Gastrocnemius medialis (tissue), 4 donors: ENCODE data around the gene CD46.

Experiments used
- CTCF ChIP-seq, 5 experiments: fragments of 450-650 bp in 3 of 5; fragments of 200-600 bp in 2 of 5; sonication (generic) in 2 of 5; IDR thresholded peaks in 4 of 5; conservative IDR thresholded peaks in 1 of 5; 1 replicate in 4 of 5; 2 replicates in 1 of 5; pipeline ENCODE4 v1.5.1; 2016 to 2019; ENCODE audit warnings: antibody characterized with exemption in 5 of 5, mild to moderate bottlenecking in 3 of 5, moderate library complexity in 3 of 5
- POLR2A ChIP-seq, 2 donors: fragments of 450-650 bp; IDR thresholded peaks; one replicate each; pipeline ENCODE4 v1.6.1; 2017; ENCODE audit warnings: antibody characterized with exemption in 2 of 2, mild to moderate bottlenecking in 2 of 2, moderate library complexity in 2 of 2

DNA sequence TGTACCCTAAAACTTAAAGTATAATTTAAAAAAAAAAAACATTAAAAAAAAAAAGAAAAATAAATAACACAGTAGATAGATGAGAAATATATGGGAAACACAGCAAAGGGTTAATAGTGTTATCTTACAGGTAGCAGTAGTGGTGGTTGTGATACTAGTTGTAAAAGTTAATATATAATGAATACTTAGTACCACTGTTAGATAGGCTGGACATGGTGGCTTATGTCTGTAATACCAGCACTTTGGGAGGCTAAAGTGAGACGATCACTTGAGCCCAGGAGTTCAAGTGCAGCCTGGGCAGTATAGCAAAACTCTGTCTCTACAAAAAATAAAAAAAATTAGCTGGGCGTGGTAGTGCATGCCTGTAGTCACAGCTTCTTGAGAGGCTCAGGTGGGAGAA is 32.6 kb upstream of the CD46 start:
- TF ChIP-seq POLR2A (IDR thresholded peaks at IDR 0.05) = no peak
- TF ChIP-seq CTCF (IDR thresholded peaks at IDR 0.05 in 4 of 5, conservative IDR thresholded peaks at IDR 0.05 in 1 of 5) = no peak
